Measurements from ENCODE around the gene DAGLA. TPM values are rescaled to one million over a fixed set of nuclear protein-coding genes. Genes with fewer than 3 reads are reported as not detected.

DAGLA gene
- total RNA-seq, 1 donor from 2014 or later = 21.0 TPM

DNA sequence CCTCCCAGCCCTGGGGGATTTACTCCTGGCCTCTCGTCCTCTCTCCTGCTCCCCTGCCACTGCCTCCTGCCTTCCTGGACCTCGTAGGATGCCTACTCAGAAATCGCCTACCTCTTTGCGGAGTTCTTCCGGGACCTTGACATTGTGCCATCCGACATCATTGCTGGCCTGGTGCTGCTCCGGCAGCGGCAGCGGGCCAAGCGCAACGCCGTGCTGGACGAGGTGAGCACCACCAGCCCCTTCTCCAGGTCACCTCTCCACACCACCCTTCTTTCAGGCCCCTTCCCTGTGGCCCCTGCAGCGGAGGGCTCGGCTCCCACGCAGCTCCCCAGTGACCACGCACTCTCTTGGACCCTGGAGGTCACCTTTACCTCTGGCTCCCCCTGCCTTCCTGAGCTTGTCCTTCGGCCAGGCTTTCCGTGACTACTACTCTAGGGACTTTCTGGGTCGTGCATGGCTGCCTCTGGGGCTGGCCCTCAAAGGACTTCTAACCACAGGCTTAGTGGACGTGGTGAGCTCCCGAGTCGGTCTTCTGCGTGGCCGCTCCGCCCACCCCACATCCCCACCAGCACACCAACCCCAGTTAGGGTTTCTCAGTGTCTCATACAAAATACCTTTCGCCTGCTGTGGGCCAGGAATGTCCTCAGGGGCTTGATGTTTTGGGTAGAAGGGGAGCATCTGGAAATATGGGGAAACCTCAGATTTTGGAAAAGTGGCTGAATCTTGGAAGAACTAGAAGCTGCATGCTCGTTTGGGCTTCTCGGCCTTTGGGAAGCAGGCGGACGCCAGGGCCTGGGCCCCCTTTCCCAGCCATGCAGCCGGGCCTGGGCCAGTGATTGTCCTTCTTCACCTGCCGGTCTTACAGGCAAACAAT, 48.1 kb downstream of the DAGLA start:
- H3K36me3 Mint-ChIP-seq (ENCODE audit: low read depth) = no peaks in the 10 kb centered on the region
- no peak overlapping the region for H3K27ac Mint-ChIP-seq (ENCODE audit: unreplicated experiment)
- peaks cover 7% of the 10 kb centered on the region for H3K4me1 Mint-ChIP-seq
- no peaks in the 10 kb centered on the region for H3K9me3 Mint-ChIP-seq
- TF ChIP-seq, protein P1, sequence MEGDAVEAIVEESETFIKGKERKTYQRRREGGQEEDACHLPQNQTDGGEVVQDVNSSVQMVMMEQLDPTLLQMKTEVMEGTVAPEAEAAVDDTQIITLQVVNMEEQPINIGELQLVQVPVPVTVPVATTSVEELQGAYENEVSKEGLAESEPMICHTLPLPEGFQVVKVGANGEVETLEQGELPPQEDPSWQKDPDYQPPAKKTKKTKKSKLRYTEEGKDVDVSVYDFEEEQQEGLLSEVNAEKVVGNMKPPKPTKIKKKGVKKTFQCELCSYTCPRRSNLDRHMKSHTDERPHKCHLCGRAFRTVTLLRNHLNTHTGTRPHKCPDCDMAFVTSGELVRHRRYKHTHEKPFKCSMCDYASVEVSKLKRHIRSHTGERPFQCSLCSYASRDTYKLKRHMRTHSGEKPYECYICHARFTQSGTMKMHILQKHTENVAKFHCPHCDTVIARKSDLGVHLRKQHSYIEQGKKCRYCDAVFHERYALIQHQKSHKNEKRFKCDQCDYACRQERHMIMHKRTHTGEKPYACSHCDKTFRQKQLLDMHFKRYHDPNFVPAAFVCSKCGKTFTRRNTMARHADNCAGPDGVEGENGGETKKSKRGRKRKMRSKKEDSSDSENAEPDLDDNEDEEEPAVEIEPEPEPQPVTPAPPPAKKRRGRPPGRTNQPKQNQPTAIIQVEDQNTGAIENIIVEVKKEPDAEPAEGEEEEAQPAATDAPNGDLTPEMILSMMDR (conservative IDR thresholded peaks at IDR 0.05) = no peak
- no peak for DNase-seq (ENCODE audit: low read depth, low spot score)
- no peaks in the 10 kb centered on the region for H3K27me3 Mint-ChIP-seq (ENCODE audit: low read depth)
- no peak overlapping the region for H3K4me3 Mint-ChIP-seq

DNA sequence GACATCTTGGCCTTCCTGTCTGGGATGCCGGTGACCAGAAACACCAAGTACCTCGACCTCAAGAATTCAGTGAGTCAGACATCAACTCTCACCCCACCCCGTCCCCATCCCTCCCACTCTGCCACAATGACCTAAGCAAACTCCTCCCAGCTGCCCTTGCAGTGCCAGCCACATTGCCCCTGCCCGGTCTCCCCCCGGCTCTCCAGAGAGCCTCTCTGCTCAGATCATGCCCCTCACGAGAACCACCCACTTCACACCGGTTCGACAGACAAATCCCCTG, 48.7 kb downstream of the DAGLA start:
- no peak overlapping the region for H3K27ac Mint-ChIP-seq (ENCODE audit: unreplicated experiment)
- TF ChIP-seq, protein P1 (conservative IDR thresholded peaks at IDR 0.05) = no peak
- H3K36me3 Mint-ChIP-seq (ENCODE audit: low read depth) = no peaks in the 10 kb centered on the region
- H3K27me3 Mint-ChIP-seq (ENCODE audit: low read depth) = peaks cover 3% of the 10 kb centered on the region
- no peak for DNase-seq (ENCODE audit: low read depth, low spot score)
- no peak overlapping the region for H3K4me3 Mint-ChIP-seq
- H3K4me1 Mint-ChIP-seq = peaks cover 10% of the 10 kb centered on the region
- no peaks in the 10 kb centered on the region for H3K9me3 Mint-ChIP-seq

DNA sequence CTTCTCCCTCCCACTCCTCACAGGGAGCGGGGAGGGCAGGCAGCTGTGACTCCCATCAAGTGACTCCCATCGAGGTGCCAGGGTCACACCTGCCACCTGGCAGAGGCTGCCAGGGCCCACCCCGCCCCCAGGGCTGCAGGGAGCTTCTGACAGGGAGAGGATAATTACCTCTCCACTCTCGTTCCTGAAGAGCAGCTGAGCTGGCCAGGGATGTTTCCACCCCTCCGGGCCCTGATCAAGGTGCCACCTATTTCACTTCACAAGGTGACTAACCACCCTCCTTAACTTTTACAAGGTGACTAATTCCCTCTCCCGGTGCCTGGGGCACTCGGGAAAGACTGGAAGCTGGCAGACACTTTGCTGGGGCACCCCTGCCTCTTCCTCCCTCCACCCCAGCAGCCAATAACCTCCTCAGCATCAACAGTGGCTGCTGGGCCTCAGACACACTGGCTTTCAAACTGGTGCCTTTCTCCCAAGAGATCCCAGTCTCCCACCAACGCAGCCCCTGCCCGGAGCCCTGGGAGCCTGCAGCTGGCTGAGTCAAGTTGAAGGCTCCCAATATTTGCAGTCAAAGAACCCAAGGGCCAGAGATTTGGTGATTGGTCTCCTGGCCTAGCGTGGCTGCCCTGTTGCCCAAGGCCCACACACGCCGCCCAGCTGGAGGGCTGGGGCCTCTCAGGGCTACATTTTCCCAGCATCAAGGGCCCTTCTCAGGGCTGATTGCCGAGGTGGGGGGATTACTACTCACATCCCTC, 50.2 kb downstream of the DAGLA start:
- H3K27ac Mint-ChIP-seq (ENCODE audit: unreplicated experiment) = peak overlapping the region; percentile 43
- peaks cover 3% of the 10 kb centered on the region for H3K27me3 Mint-ChIP-seq (ENCODE audit: low read depth)
- no peak for DNase-seq (ENCODE audit: low read depth, low spot score)
- peaks cover 10% of the 10 kb centered on the region for H3K4me1 Mint-ChIP-seq
- TF ChIP-seq, protein P1 (conservative IDR thresholded peaks at IDR 0.05) = no peak
- H3K9me3 Mint-ChIP-seq = no peaks in the 10 kb centered on the region
- H3K36me3 Mint-ChIP-seq (ENCODE audit: low read depth) = no peaks in the 10 kb centered on the region
- no peak overlapping the region for H3K4me3 Mint-ChIP-seq

DNA sequence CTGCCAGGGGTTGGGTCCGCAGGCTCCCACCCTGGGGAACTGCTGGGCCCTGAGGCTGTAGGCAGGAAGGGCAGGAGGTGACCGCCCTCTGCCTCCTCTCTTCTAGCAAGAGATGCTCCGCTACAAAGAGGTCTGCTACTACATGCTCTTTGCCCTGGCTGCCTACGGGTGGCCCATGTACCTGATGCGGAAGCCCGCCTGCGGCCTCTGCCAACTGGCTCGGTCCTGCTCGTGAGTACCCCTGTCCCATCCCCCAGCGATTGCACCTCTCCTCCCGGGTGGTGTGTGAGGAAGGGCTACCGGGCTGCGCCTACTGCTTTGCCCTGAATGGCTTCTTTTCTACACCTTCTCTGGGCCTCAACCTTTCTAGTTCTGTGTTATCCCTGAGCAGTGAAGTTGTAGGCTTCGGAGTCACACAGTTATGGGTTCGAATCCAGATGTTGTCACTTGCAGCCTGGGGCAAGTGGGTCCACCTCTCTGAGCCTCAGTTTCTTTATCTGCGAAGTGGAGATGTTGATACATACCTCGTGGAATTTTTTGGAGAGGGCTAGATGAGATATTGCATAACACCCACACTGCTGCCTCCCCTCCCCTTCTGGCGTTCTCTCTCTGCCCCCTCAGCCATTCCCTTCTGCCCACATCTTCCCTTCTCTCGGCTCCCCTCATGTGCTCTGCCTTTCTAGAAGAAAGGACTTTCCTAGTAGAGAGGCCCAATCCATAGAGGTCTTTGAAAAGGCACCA, 51.2 kb downstream of the DAGLA start:
- TF ChIP-seq, protein P1 (conservative IDR thresholded peaks at IDR 0.05) = no peak
- Mint-ChIP-seq H3K4me1 (peaks cover 6% of the 10 kb centered on the region), H3K27ac (ENCODE audit: unreplicated experiment) (no peak overlapping the region), H3K9me3 (no peaks in the 10 kb centered on the region), H3K4me3 (no peak overlapping the region), H3K36me3 (ENCODE audit: low read depth) (no peaks in the 10 kb centered on the region), H3K27me3 (ENCODE audit: low read depth) (peaks cover 3% of the 10 kb centered on the region)
- DNase-seq (ENCODE audit: low read depth, low spot score) = no peak

DNA sequence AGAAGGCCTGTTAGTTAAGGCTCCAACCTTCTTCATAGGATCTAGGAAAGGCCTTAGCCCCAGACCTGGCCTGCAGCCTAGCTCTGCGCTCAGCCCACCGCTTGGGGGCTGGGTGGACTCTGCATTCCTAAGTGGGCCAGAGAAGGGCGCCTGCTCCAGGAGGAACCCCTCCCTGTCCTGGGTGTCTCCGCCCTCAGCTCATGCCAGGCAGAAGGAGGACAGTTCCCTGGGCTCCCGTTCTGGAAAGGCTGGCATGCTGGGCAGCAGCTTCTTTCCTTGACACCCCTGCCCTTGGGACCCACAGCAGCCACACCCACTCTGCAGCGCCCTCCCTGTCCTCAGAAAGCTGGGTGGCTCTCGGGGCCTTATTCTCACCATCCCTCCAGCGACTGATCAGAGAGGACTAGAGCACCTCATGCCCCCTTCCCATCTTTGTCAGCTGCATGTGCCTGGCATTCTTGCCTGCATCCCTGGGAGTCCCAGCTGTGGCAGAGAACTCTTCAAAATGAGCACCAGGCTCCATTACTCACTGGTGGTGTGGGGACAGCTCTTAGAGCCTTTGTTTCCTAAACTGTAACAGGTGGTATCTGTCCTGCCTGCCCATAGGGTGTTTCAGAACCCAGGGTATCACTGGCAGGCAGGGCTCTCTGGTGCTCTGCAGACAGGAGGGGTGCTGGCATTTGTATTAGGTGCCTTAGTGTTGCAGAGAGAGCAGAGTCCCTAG, 51.9 kb downstream of the DAGLA start:
- Mint-ChIP-seq H3K9me3 (no peaks in the 10 kb centered on the region), H3K27me3 (ENCODE audit: low read depth) (peaks cover 3% of the 10 kb centered on the region), H3K4me1 (peaks cover 6% of the 10 kb centered on the region), H3K27ac (ENCODE audit: unreplicated experiment) (no peak overlapping the region), H3K36me3 (ENCODE audit: low read depth) (no peaks in the 10 kb centered on the region), H3K4me3 (no peak overlapping the region)
- TF ChIP-seq, protein P1 (conservative IDR thresholded peaks at IDR 0.05) = no peak
- DNase-seq (ENCODE audit: low read depth, low spot score) = no peak
